ENCODE measurements around the gene CSMD2.

The CSMD2 gene

GRCh38 chr1:33762109-33762830, 402.8 kb downstream of the CSMD2 start:
- no peaks in the 10 kb centered on the region for H3F3A ChIP-seq (ENCODE audit: insufficient read depth)
- H3K9me2 ChIP-seq (replicated peaks; ENCODE audit: insufficient read depth, low read length), result no peaks in the 10 kb centered on the region
- TF ChIP-seq, protein P1, sequence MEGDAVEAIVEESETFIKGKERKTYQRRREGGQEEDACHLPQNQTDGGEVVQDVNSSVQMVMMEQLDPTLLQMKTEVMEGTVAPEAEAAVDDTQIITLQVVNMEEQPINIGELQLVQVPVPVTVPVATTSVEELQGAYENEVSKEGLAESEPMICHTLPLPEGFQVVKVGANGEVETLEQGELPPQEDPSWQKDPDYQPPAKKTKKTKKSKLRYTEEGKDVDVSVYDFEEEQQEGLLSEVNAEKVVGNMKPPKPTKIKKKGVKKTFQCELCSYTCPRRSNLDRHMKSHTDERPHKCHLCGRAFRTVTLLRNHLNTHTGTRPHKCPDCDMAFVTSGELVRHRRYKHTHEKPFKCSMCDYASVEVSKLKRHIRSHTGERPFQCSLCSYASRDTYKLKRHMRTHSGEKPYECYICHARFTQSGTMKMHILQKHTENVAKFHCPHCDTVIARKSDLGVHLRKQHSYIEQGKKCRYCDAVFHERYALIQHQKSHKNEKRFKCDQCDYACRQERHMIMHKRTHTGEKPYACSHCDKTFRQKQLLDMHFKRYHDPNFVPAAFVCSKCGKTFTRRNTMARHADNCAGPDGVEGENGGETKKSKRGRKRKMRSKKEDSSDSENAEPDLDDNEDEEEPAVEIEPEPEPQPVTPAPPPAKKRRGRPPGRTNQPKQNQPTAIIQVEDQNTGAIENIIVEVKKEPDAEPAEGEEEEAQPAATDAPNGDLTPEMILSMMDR (IDR thresholded peaks at IDR 0.05; ENCODE audit: insufficient read depth, low read length, poor library complexity, severe bottlenecking), result no peak
- TF ChIP-seq EZH2phosphoT487 (conservative IDR thresholded peaks at IDR 0.05; ENCODE audit: low read length), result no peak
- no peak overlapping the region for H3K4me3 ChIP-seq (ENCODE audit: insufficient read depth, low read length, poor library complexity, severe bottlenecking)
- no peaks in the 10 kb centered on the region for H3K36me3 ChIP-seq (ENCODE audit: low read length)
- no peak overlapping the region for H3K27ac ChIP-seq (ENCODE audit: low read depth, low read length)
- H3K27me3 ChIP-seq (ENCODE audit: low read length), result no peaks in the 10 kb centered on the region
- H3K4me2 ChIP-seq (ENCODE audit: low read depth, low read length, poor library complexity, severe bottlenecking), result no peak overlapping the region
- H3K79me2 ChIP-seq (ENCODE audit: insufficient read depth, low read length), result no peaks in the 10 kb centered on the region
- no peaks in the 10 kb centered on the region for H3K9me3 ChIP-seq (ENCODE audit: insufficient read depth, low read length)
- H2AFZ ChIP-seq (ENCODE audit: low read depth, low read length, severe bottlenecking), result no peak overlapping the region
- no peak overlapping the region for H3K9ac ChIP-seq (ENCODE audit: low read length)
- H4K20me1 ChIP-seq (ENCODE audit: low read depth, low read length), result no peaks in the 10 kb centered on the region

- H3K4me3 ChIP-seq (ENCODE audit: insufficient read depth, low read length, poor library complexity, severe bottlenecking), result no peak overlapping the region
Observed at GRCh38 chr1:33758698-33759097, 406.3 kb downstream of the CSMD2 start.

DNA sequence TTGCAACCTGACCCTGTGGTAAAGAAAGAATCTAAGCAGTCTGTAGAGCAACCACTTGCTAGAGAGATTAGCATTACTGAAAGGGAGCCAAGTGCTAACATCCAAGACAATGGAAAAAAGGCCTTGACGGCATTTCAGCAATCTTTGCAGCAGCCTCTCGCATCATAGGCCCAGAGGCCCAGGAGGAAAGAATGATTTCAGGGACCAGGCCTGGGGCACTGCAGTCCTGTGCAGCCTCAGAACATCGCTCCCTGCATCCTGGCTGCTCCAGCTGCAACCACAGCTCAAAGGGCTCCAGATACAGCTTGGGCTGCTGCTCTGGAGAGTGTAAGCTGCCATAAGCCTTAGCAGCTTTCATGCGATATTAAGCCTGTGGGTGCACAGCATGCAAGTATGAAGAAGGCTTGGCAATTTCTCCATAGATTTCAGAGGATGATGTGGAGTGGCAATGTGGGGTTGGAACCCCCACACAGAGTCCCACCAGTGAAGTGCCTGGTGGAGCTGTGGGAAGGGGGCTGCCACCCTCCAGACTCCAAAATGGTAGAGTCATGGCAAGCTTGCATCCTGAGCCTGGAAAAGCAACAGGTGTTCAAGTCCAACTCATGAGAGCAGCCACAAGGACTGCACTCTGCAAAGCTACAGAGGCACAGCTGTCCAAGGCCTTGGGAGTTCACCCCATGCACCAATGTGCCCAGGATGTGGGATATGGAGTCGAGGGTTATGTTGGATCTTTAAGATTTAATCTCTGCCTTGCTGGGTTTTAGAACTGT, 411.8 kb downstream of the CSMD2 start:
- TF ChIP-seq, protein P1 (IDR thresholded peaks at IDR 0.05; ENCODE audit: insufficient read depth, low read length, poor library complexity, severe bottlenecking), result no peak
- no peak for TF ChIP-seq EZH2phosphoT487 (conservative IDR thresholded peaks at IDR 0.05; ENCODE audit: low read length)
- no peaks in the 10 kb centered on the region for H3F3A ChIP-seq (ENCODE audit: insufficient read depth)
- no peaks in the 10 kb centered on the region for H3K27me3 ChIP-seq (ENCODE audit: low read length)

More at GRCh38 chr1:33758698-33759097, 406.3 kb downstream of the CSMD2 start:
- TF ChIP-seq, protein P1 (IDR thresholded peaks at IDR 0.05; ENCODE audit: insufficient read depth, low read length, poor library complexity, severe bottlenecking), result no peak
- no peak for TF ChIP-seq EZH2phosphoT487 (conservative IDR thresholded peaks at IDR 0.05; ENCODE audit: low read length)
- Histone ChIP-seq H3K79me2 (ENCODE audit: insufficient read depth, low read length) (no peaks in the 10 kb centered on the region), H3K36me3 (ENCODE audit: low read length) (no peaks in the 10 kb centered on the region), H3K9me2 (replicated peaks; ENCODE audit: insufficient read depth, low read length) (no peaks in the 10 kb centered on the region), H3F3A (ENCODE audit: insufficient read depth) (no peaks in the 10 kb centered on the region), H3K9ac (ENCODE audit: low read length) (no peak overlapping the region), H3K27ac (ENCODE audit: low read depth, low read length) (no peak overlapping the region), H3K4me2 (ENCODE audit: low read depth, low read length, poor library complexity, severe bottlenecking) (no peak overlapping the region), H3K27me3 (ENCODE audit: low read length) (no peaks in the 10 kb centered on the region), H4K20me1 (ENCODE audit: low read depth, low read length) (no peaks in the 10 kb centered on the region), H3K9me3 (ENCODE audit: insufficient read depth, low read length) (no peaks in the 10 kb centered on the region), H2AFZ (ENCODE audit: low read depth, low read length, severe bottlenecking) (no peak overlapping the region)

More for the DNA sequence above, 411.8 kb downstream of the CSMD2 start:
- H3K4me3 ChIP-seq (ENCODE audit: insufficient read depth, low read length, poor library complexity, severe bottlenecking), result no peak overlapping the region
- no peak overlapping the region for H3K9ac ChIP-seq (ENCODE audit: low read length)
- H2AFZ ChIP-seq (ENCODE audit: low read depth, low read length, severe bottlenecking), result no peak overlapping the region
- no peaks in the 10 kb centered on the region for H4K20me1 ChIP-seq (ENCODE audit: low read depth, low read length)
- no peak overlapping the region for H3K4me2 ChIP-seq (ENCODE audit: low read depth, low read length, poor library complexity, severe bottlenecking)
- no peak overlapping the region for H3K27ac ChIP-seq (ENCODE audit: low read depth, low read length)
- no peaks in the 10 kb centered on the region for H3K36me3 ChIP-seq (ENCODE audit: low read length)
- H3K9me2 ChIP-seq (replicated peaks; ENCODE audit: insufficient read depth, low read length), result no peaks in the 10 kb centered on the region
- H3K9me3 ChIP-seq (ENCODE audit: insufficient read depth, low read length), result no peaks in the 10 kb centered on the region
- no peaks in the 10 kb centered on the region for H3K79me2 ChIP-seq (ENCODE audit: insufficient read depth, low read length)
